Kidney (tissue), 14 donors: ENCODE measurements around the gene CCDC6. TPM values are rescaled to one million over a fixed set of nuclear protein-coding genes. Genes with fewer than 3 reads are reported as not detected.

Experiments
- DNase-seq, 5 donors: peaks; one replicate each; pipeline ENCODE4 v3.0.0-alpha.2; 2013 to 2020
- FAIRE-seq: peaks from 2 replicates; lab custom pipeline; 2012; peaks lifted over from hg19 to GRCh38; lab: Jason Lieb, UNC
- H3K27ac ChIP-seq, 2 donors: one replicate each; pipeline ENCODE4 v1.7.0; 2013; ENCODE audit warnings: low read depth in 2 of 2, low read length in 2 of 2, inconsistent platforms in 1 of 2
- H3K27me3 ChIP-seq: one replicate; pipeline ENCODE4 v1.7.1; 2013; ENCODE audit warnings: low read length, inconsistent platforms; ENCODE audit not compliant: control insufficient read depth, insufficient read depth
- H3K36me3 ChIP-seq, 3 donors: one replicate each; pipeline versions ENCODE4 v1.7.0 to v1.7.1; 2013; ENCODE audit warnings: low read length in 3 of 3, control low read depth in 1 of 3, inconsistent platforms in 1 of 3; ENCODE audit not compliant: insufficient read depth in 3 of 3, control insufficient read depth in 2 of 3
- H3K4me1 ChIP-seq, 3 donors: one replicate each; pipeline versions ENCODE4 v1.7.0 to v1.7.1; 2013; ENCODE audit warnings: low read length in 3 of 3, inconsistent platforms in 1 of 3, low read depth in 1 of 3; ENCODE audit not compliant: control insufficient read depth in 2 of 3, insufficient read depth in 2 of 3
- H3K4me3 ChIP-seq, 3 donors: one replicate each; pipeline versions ENCODE4 v1.7.0 to v1.8.1; 2013; ENCODE audit warnings: low read length in 3 of 3, control low read depth in 1 of 3, inconsistent platforms in 1 of 3
- H3K9ac ChIP-seq, 3 donors: one replicate each; pipeline versions ENCODE4 v1.7.0 to v1.7.1; 2013; ENCODE audit warnings: low read length in 3 of 3, control low read depth in 1 of 3, inconsistent platforms in 1 of 3
- H3K9me3 ChIP-seq, 3 donors: one replicate each; pipeline versions ENCODE4 v1.7.0 to v1.7.1; 2013; ENCODE audit warnings: low read length in 3 of 3, control low read depth in 1 of 3, inconsistent platforms in 1 of 3; ENCODE audit not compliant: control insufficient read depth in 2 of 3, insufficient read depth in 1 of 3
- CTCF ChIP-seq: IDR thresholded peaks from 3 replicates; pipeline ENCODE4 v1.5.1; 2012; ENCODE audit warnings: mild to moderate bottlenecking, moderate library complexity, borderline replicate concordance; ENCODE audit not compliant: insufficient read depth; ENCODE audit errors: extremely low read depth
- intact Hi-C: fragments of 100-400 bp; cut with DNase I; formaldehyde crosslinking; loops from one replicate; pipeline ENCODE4 v1.11.1; 2022
- polyA plus RNA-seq: library from polyadenylated mRNA; stranded (reverse); fragments of 350-450 nt; fragmentation: Illumina TruSeq; extraction: RNeasy Lipid Tissue Mini Kit (QIAGEN cat#74804); gene quantifications from one replicate; pipeline ENCODE4 v1.2.3, GENCODE V29; 2014; ENCODE audit warnings: low read depth, low replicate concordance; ENCODE audit not compliant: insufficient read depth
- total RNA-seq: library from RNA; stranded (reverse); fragmentation: NEBNext Ultra II Directional; extraction: Animal tissue kit (Norgen Biotek cat#: 25700); gene quantifications from one replicate; pipeline ENCODE4 v1.2.1, GENCODE V29; 2021
- donor health status: control.
- donor health status: control.
- donor health status: control.
- donor health status: control.
- donor health status: control.
- donor health status: DM: yes; HTN: yes; CAD: no.
- donor health status: Normal renal cell carcinoma (clear cell type).

The CCDC6 gene
- total and polyA plus RNA-seq, 2 donors from 2014 or later = 15.5 to 47.0 TPM

GRCh38 chr10:59859570-59859969 is 46.8 kb downstream of the CCDC6 start:
- no peak for FAIRE-seq
- H3K36me3 ChIP-seq = no peaks in the 10 kb centered on the region
- H3K27ac ChIP-seq = no peak overlapping the region
- intact Hi-C loops = no loop called here
- no peaks in the 10 kb centered on the region for H3K27me3 ChIP-seq
- no peak for TF ChIP-seq CTCF
- peaks cover 0 to 8% (median 7%) of the 10 kb centered on the region in 3 donors for H3K4me1 ChIP-seq
- DNase-seq = no peak
- no peak overlapping the region for H3K9ac ChIP-seq
- no peak overlapping the region for H3K4me3 ChIP-seq
- H3K9me3 ChIP-seq = no peaks in the 10 kb centered on the region

- no peak overlapping the region for H3K9ac ChIP-seq
- no peaks in the 10 kb centered on the region for H3K36me3 ChIP-seq
- H3K4me3 ChIP-seq = no peak overlapping the region
- H3K4me1 ChIP-seq = peaks cover 0 to 12% (median 12%) of the 10 kb centered on the region in 3 donors
- no peaks in the 10 kb centered on the region for H3K9me3 ChIP-seq
- intact Hi-C loops = no loop called here
- H3K27me3 ChIP-seq = no peaks in the 10 kb centered on the region
- no peak for FAIRE-seq
- DNase-seq = no peak
- no peak overlapping the region for H3K27ac ChIP-seq
- TF ChIP-seq CTCF = no peak
Measured at GRCh38 chr10:59857921-59858320, 48.4 kb downstream of the CCDC6 start.

- no peak for TF ChIP-seq CTCF
- DNase-seq (no peak), FAIRE-seq (no peak)
- Histone ChIP-seq H3K27me3 (no peaks in the 10 kb centered on the region), H3K4me1 (peaks cover 0 to 14% (median 12%) of the 10 kb centered on the region in 3 donors), H3K9me3 (no peaks in the 10 kb centered on the region), H3K27ac (no peak overlapping the region), H3K4me3 (no peak overlapping the region), H3K9ac (no peak overlapping the region), H3K36me3 (no peaks in the 10 kb centered on the region)
- intact Hi-C loops = no loop called here
Measured at GRCh38 chr10:59857049-59857448, 49.3 kb downstream of the CCDC6 start.

GRCh38 chr10:59856104-59856503 is 50.3 kb downstream of the CCDC6 start:
- no peak overlapping the region for H3K27ac ChIP-seq
- intact Hi-C loops = no loop called here
- no peak overlapping the region for H3K4me3 ChIP-seq
- H3K9me3 ChIP-seq = no peaks in the 10 kb centered on the region
- H3K27me3 ChIP-seq = no peaks in the 10 kb centered on the region
- FAIRE-seq (no peak), DNase-seq (no peak)
- no peak for TF ChIP-seq CTCF
- peaks cover 0 to 14% (median 12%) of the 10 kb centered on the region in 3 donors for H3K4me1 ChIP-seq
- no peaks in the 10 kb centered on the region for H3K36me3 ChIP-seq
- no peak overlapping the region for H3K9ac ChIP-seq
